ENCODE results near the gene AATF.
"Not testable (repeated sequence)": the region's sequence is repeated elsewhere in the genome, so short reads cannot be mapped to it uniquely, and the experiment has no call there.

The AATF gene

GRCh38 chr17:37052450-37052849, 103.7 kb downstream of the AATF start:
- no peak for DNase-seq

- DNase-seq, result no peak
These were observed 106.1 kb downstream of the AATF start for GRCh38 chr17:37054894-37055293.

- no peak for DNase-seq
These were observed 107.9 kb downstream of the AATF start for GRCh38 chr17:37056622-37057021.

- DNase-seq, result no peak
These were observed 110.7 kb downstream of the AATF start for GRCh38 chr17:37059493-37059892.

- no peak for DNase-seq
These were observed 111.3 kb downstream of the AATF start for GRCh38 chr17:37060094-37060493.

- DNase-seq, result no peak
These were observed 112.2 kb downstream of the AATF start for GRCh38 chr17:37060928-37061327.

- no peak for DNase-seq
These were observed 113.3 kb downstream of the AATF start for GRCh38 chr17:37062021-37062420.

- no peak for DNase-seq
These were observed 115.5 kb downstream of the AATF start for GRCh38 chr17:37064206-37064605.

- DNase-seq, result no peak
These were observed 116.2 kb downstream of the AATF start for GRCh38 chr17:37064956-37065355.

GRCh38 chr17:37065486-37066321, 117.0 kb downstream of the AATF start:
- DNase-seq, result no peak

- DNase-seq, result no peak
These were observed 117.8 kb downstream of the AATF start for GRCh38 chr17:37066322-37067255.

GRCh38 chr17:37067555-37068111, 118.9 kb downstream of the AATF start:
- no peak for DNase-seq

GRCh38 chr17:37068266-37068665, 119.5 kb downstream of the AATF start:
- no peak for DNase-seq

GRCh38 chr17:37069087-37069486, 120.3 kb downstream of the AATF start:
- no peak for DNase-seq

GRCh38 chr17:37073464-37073863, 124.7 kb downstream of the AATF start:
- DNase-seq, result not testable (repeated sequence)

- DNase-seq, result no peak
These were observed 130.4 kb downstream of the AATF start for GRCh38 chr17:37079065-37079708.

- no peak for DNase-seq
These were observed 131.0 kb downstream of the AATF start for GRCh38 chr17:37079735-37080134.

GRCh38 chr17:37081287-37081686, 132.5 kb downstream of the AATF start:
- no peak for DNase-seq

- no peak for DNase-seq
These were observed 133.6 kb downstream of the AATF start for GRCh38 chr17:37082311-37082860.

- DNase-seq, result no peak
These were observed 134.2 kb downstream of the AATF start for GRCh38 chr17:37082985-37083384.

- no peak for DNase-seq
These were observed 134.7 kb downstream of the AATF start for GRCh38 chr17:37083456-37083855.

GRCh38 chr17:37084372-37084771, 135.6 kb downstream of the AATF start:
- no peak for DNase-seq

- DNase-seq, result no peak
These were observed 137.6 kb downstream of the AATF start for GRCh38 chr17:37086334-37086733.

All from bone marrow (tissue), 2 donors.